Measurements from ENCODE around the gene TBCCD1. TPM values are rescaled to one million over a fixed set of nuclear protein-coding genes. Genes with fewer than 3 reads are reported as not detected.
A peak's percentile ranks its signal among the peaks of the same experiment; 100 is the strongest.

The TBCCD1 gene
- total RNA-seq, 1 experiment from 2014 or later, result 11.1 TPM

DNA sequence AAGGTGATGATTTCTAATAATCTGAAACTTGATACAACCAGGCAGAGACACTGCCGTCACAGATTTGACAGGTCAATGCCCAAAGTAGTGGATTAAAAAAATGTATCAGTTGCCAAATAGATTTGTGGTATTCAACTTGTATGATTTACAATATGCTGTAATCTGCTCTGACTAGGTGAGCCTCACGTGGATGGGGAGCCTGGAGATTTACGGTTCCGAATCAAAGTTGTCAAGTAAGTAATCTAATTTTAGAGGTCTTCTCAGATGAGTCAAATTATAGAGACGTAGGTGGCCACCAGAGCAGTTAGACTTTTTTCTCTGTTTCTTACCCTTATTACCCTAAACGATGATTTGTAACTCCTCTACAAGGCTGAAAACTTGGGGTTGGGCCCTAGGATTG lies 15.4 kb upstream of the TBCCD1 start:
- H3K4me1 Mint-ChIP-seq (ENCODE audit: insufficient read depth, unreplicated experiment), result no peaks in the 10 kb centered on the region
- DNase-seq (ENCODE audit: unreplicated experiment), result no peak
- H3K27ac Mint-ChIP-seq (ENCODE audit: low read depth, unreplicated experiment), result no peak overlapping the region
- TF ChIP-seq CTCF (IDR thresholded peaks at IDR 0.05; ENCODE audit: unreplicated experiment), result no peak
- H3K27me3 Mint-ChIP-seq (ENCODE audit: insufficient read depth, unreplicated experiment), result no peaks in the 10 kb centered on the region
- POLR2A ChIA-PET, result interaction anchor here (0.6 to 14.3 kb wide), 2 partner anchors 13 to 15 kb away, joined by 3 to 161 read pairs; partner anchors contain the start of genes DNAJB11 and TBCCD1
- intact Hi-C loops (cut with micrococcal nuclease), result no loop called here
- BruUV-seq (replicated peaks), result no TSS peak
- peaks cover 84% of the 10 kb centered on the region for H3K36me3 Mint-ChIP-seq (ENCODE audit: insufficient read depth, unreplicated experiment)
- no peaks in the 10 kb centered on the region for H3K9me3 Mint-ChIP-seq (ENCODE audit: unreplicated experiment)
- no peak overlapping the region for H3K4me3 Mint-ChIP-seq (ENCODE audit: unreplicated experiment)
- CTCF ChIA-PET, result interaction anchor here (0.6 to 0.9 kb wide), 4 partner anchors 9 to 241 kb away, joined by 3 to 4 read pairs (median 3); no protein-coding TSS in a partner anchor

GRCh38 chr3:186580785-186581184 lies 13.6 kb upstream of the TBCCD1 start:
- Mint-ChIP-seq H3K27me3 (ENCODE audit: insufficient read depth, unreplicated experiment) (no peaks in the 10 kb centered on the region), H3K36me3 (ENCODE audit: insufficient read depth, unreplicated experiment) (peaks cover 92% of the 10 kb centered on the region), H3K27ac (ENCODE audit: low read depth, unreplicated experiment) (no peak overlapping the region), H3K9me3 (ENCODE audit: unreplicated experiment) (no peaks in the 10 kb centered on the region), H3K4me3 (ENCODE audit: unreplicated experiment) (no peak overlapping the region), H3K4me1 (ENCODE audit: insufficient read depth, unreplicated experiment) (no peaks in the 10 kb centered on the region)
- no TSS peak for BruUV-seq (replicated peaks)
- POLR2A ChIA-PET, result interaction anchor here (0.6 to 14.3 kb wide), 3 partner anchors 11 to 645 kb away, joined by 3 to 161 read pairs (median 3); partner anchors contain the start of genes DNAJB11 and TBCCD1
- TF ChIP-seq CTCF (IDR thresholded peaks at IDR 0.05; ENCODE audit: unreplicated experiment), result no peak
- CTCF ChIA-PET, result interaction anchor here (0.5 to 2.2 kb wide), 5 partner anchors 9 to 666 kb away, joined by 3 to 6 read pairs (median 4); no protein-coding TSS in a partner anchor
- intact Hi-C loops (cut with micrococcal nuclease), result no loop called here
- no peak for DNase-seq (ENCODE audit: unreplicated experiment)

DNA sequence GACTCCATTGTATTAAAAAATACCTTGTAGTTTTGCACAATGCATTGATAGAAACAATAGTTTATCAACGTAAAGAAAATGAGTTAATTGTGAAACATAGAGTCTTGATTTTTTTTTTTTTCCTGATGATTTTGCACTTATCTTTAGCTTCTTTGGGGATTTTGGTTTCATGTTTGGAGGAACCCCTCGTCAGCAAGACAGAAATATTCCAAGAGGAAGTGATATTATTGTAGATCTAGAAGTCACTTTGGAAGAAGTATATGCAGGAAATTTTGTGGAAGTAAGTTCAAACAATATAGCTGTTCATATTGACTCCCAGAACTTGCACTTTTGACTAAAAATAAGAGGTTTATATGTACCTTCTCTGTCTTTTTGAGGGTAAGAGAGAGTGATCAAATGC lies 10.4 kb upstream of the TBCCD1 start:
- intact Hi-C loops (cut with micrococcal nuclease), result no loop called here

DNA sequence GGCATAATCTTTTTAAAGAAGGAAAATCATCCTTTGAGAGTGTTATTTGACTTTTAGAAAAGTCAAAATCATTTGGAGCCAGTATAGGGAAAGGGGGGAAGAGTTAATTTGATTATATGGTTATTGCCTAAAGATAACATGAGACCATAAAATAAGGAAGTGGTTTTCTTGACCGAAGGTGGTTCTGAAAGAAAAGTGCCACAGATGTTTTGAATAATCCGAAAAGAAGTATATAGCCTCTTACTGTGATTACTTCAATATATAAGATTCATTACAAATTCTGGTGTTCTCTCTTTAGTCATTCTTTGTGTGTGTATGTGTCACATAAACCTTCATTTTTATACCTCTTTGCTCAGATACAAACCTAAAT lies 4.5 kb upstream of the TBCCD1 start:
- TF ChIP-seq CTCF (IDR thresholded peaks at IDR 0.05; ENCODE audit: unreplicated experiment), result no peak
- DNase-seq (ENCODE audit: unreplicated experiment), result no peak
- intact Hi-C loops (cut with micrococcal nuclease), result no loop called here
- peak overlapping the region; percentile 97 for H3K27ac Mint-ChIP-seq (ENCODE audit: low read depth, unreplicated experiment)
- peaks cover 52% of the 10 kb centered on the region for H3K36me3 Mint-ChIP-seq (ENCODE audit: insufficient read depth, unreplicated experiment)
- BruUV-seq (replicated peaks), result no TSS peak
- no peaks in the 10 kb centered on the region for H3K27me3 Mint-ChIP-seq (ENCODE audit: insufficient read depth, unreplicated experiment)
- POLR2A ChIA-PET, result interaction anchor here (0.7 to 9.2 kb wide), 6 partner anchors 14 to 625 kb away, joined by 3 to 161 read pairs (median 14); partner anchors contain the start of genes EIF4A2 and RFC4
- H3K9me3 Mint-ChIP-seq (ENCODE audit: unreplicated experiment), result no peaks in the 10 kb centered on the region
- CTCF ChIA-PET, result interaction anchor here (0.6 to 4.3 kb wide), 5 partner anchors 10 to 45 kb away, joined by 4 to 46 read pairs (median 4); no protein-coding TSS in a partner anchor
- H3K4me3 Mint-ChIP-seq (ENCODE audit: unreplicated experiment), result peak overlapping the region; percentile 79
- peaks cover 31% of the 10 kb centered on the region for H3K4me1 Mint-ChIP-seq (ENCODE audit: insufficient read depth, unreplicated experiment)

More for the DNA sequence above, 10.4 kb upstream of the TBCCD1 start:
- no peaks in the 10 kb centered on the region for H3K27me3 Mint-ChIP-seq (ENCODE audit: insufficient read depth, unreplicated experiment)
- ChIA-PET POLR2A (interaction anchor here (0.5 to 1.4 kb wide), 3 partner anchors 9 to 72 kb away, joined by 3 to 7 read pairs (median 3); partner anchors contain the start of gene TBCCD1), CTCF (interaction anchor here (0.6 to 1.3 kb wide), 2 partner anchors 244 to 529 kb away, joined by 4 read pairs; no protein-coding TSS in a partner anchor)
- BruUV-seq (replicated peaks), result no TSS peak
- no peak for DNase-seq (ENCODE audit: unreplicated experiment)
- H3K4me1 Mint-ChIP-seq (ENCODE audit: insufficient read depth, unreplicated experiment), result peaks cover 6% of the 10 kb centered on the region
- H3K4me3 Mint-ChIP-seq (ENCODE audit: unreplicated experiment), result no peak overlapping the region
- no peaks in the 10 kb centered on the region for H3K9me3 Mint-ChIP-seq (ENCODE audit: unreplicated experiment)
- no peak for TF ChIP-seq CTCF (IDR thresholded peaks at IDR 0.05; ENCODE audit: unreplicated experiment)
- no peak overlapping the region for H3K27ac Mint-ChIP-seq (ENCODE audit: low read depth, unreplicated experiment)
- H3K36me3 Mint-ChIP-seq (ENCODE audit: insufficient read depth, unreplicated experiment), result peaks cover 92% of the 10 kb centered on the region

Measured in MCF 10A (cell line).